SIG-M5 (cell line): ENCODE results near the gene PCOLCE2.

Experiments
- DNase-seq: peaks from one replicate; lab custom pipeline; 2025; lab: John Stamatoyannopoulos, UW

Gene PCOLCE2

GRCh38 chr3:142863930-142864920 lies 24.7 kb downstream of the PCOLCE2 start:
- DNase-seq, result no peak

DNA sequence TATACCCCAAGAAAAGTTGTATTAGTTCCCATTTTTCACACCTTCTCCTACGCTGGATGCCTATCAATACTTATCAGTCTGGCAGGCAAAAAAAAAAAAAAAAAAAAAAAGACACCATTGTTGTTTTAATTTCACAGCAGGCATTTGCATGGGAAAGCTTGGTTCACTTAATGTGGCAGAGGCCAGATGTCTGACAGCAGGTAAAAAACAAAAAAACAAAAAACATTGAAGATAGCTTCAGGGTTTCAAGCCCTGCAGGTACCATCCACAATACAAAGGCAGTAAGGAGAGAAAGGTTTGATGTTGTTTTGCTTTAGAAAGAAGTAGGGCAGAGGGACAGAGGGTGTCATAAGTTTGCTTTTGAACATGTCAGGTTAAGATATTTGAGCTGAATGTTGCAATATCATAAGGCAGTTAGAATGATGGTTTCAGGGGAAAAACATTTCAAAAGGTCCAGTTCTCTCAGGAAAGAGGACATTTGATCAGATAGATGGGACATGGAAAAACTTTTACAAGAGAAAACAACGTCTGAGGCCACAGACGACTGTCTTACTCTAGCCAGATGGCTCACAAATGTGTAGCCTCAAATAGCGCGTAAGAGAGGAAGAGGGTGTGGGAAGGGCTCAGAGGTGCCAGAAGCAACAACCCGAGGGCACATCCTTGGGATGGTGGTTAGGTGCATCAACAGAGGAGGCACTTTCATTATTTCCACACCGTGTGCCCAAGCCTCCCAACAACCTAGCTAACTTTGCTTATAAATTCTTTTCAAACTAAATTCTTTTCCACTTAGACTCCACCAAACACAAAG lies 25.7 kb downstream of the PCOLCE2 start:
- no peak for DNase-seq

DNA sequence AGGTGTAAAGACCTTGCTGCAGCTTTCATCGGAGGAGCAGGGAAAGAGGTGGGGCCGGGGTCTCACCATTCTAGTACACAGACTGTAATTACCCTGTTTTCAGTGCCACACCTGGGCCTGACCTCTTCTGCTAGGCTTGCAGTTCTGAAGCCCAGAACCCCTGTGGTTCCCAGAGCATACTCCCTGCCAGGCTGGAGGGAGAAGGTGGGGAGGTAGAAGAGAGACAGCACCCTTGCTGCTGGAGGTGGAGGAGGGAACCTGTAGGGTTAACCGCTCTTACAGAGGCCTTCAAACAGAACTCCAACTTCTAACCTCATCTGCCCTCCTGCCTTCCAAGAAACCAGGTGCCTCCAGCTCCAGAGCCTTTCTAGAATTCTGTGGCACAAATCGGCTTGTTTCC lies 27.0 kb downstream of the PCOLCE2 start:
- DNase-seq, result no peak

GRCh38 chr3:142858043-142858442 lies 30.8 kb downstream of the PCOLCE2 start:
- DNase-seq, result no peak

GRCh38 chr3:142857056-142857455 lies 31.8 kb downstream of the PCOLCE2 start:
- DNase-seq, result no peak

GRCh38 chr3:142853270-142854168 lies 35.4 kb downstream of the PCOLCE2 start:
- no peak for DNase-seq

DNA sequence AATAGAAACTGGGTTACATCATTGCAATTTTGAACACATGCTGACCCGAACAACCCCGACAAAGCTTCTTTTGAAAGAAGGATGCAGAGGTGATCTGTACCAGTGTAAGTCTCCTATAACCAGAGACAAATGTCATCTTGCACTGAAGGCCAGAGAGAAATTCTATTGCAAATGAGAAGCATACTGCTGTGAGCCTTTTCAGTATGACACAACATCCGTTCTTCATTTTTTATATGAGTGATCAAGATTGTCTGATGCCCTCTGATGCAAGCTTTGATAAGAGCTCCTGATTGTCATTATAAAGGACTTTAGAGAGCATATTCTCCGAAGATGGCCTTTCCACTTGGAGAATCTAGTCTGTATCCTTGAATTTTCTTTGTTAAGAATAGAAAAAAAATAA lies 36.9 kb downstream of the PCOLCE2 start:
- DNase-seq, result no peak

GRCh38 chr3:142850395-142851023 lies 38.4 kb downstream of the PCOLCE2 start:
- peak; percentile 95 for DNase-seq

DNA sequence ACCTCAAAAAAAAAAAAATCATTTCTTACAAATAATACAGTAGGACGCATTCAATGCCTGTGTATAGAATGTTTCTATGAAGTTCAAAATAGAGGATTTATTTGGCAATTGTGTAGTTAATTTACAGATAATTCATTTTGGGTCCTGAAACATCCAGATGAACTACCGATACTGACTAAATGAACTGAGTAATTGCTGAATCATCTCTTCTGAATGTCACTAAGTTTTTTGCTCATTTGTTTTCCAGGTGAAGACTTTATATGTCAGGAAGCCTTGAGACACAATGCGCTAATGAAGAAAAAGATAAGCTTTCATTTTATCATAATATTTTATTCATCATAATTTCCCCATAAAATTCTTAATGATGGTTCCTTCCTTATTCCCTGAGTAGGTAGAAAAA lies 39.7 kb downstream of the PCOLCE2 start:
- no peak for DNase-seq

- no peak for DNase-seq
These were observed 41.9 kb downstream of the PCOLCE2 start for GRCh38 chr3:142846779-142847577.

GRCh38 chr3:142844339-142844977 lies 44.4 kb downstream of the PCOLCE2 start:
- DNase-seq, result peak; percentile 7

DNA sequence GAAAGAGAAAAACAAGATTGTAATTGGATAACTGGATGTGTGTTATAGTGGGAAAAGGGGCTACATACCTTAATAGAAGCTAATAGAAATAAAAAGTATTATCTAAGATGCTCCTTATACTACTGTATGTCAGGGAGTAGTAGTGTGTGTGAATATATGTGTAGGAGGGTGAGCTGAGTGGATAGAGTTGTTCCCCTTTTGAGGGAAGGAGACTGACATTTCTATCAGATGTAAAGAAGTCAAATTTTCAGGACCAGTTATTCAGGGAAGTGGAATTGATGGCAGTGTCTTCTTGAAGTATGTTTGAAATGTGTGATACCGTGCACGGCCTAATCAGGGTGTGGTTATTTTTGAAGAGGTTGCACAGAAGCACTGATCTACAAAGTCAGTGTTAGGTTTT lies 49.1 kb downstream of the PCOLCE2 start:
- no peak for DNase-seq

- no peak for DNase-seq
These were observed 51.4 kb downstream of the PCOLCE2 start for GRCh38 chr3:142837526-142837925.

DNA sequence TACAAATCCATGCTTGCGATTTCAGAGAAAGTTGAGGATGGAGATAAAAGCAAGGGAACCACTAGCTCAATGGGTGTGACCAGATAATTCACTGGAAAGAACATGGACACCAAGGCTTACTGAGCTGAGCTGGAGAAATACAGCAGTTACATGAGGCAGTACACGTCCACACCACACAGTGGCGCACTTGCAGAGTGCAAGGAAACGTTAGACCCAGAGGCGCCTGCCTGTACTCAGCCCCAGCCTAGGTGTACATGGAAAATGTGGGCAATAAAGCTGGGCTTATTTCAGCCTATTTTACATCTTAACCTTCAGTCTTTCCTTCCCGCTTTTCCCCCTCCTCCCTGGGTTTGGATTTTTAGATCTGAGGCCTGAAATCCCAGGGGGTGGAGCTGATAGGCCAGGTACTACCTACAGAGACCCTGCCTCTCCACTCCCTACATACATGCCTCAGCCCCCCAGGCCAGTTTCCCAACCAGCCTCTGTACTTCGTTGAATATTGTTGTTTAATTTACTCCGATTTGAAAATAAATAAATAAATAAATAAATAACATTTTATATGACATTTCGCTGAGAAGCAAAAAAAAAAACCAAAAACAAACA lies 60.1 kb downstream of the PCOLCE2 start:
- peak; percentile 30 for DNase-seq

GRCh38 chr3:142819179-142819578 lies 69.7 kb downstream of the PCOLCE2 start:
- no peak for DNase-seq

DNA sequence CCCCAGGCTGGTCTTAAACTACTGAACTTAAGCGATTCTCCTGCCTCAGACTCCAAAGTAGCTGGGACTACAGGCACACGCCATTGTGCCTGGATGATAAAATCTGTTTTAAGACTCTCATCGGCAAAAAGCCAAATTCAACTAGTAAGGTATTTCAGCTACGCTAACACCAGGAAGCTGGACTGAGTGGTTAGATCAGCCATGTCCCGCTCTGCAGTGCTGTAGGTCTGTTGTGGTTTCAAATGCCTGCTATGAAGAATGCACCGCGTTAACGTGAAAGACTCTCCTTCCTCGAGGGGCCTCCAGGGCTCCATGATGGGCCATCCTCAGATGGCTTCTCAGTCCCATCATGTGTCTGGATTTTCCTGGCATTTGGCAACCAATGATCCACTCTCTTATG lies 70.2 kb downstream of the PCOLCE2 start:
- no peak for DNase-seq

DNA sequence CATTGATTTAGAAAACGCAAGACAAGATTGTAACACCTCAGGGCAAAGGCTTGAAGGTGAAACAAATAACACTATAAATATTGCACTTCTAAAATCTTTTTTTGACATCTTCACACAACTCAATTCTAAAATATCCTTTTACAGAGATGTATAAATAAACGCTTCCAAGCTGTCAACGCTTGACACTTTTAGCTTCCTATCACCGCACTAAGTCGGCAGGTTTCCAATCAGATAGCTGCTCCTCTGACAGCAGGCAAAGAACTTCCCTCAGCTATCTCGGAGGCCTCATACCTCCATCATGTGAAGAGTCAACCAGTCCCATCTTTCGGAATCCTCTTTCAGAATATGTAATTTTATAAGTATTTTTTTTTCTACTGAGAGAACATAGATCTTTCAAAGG lies 71.0 kb downstream of the PCOLCE2 start:
- DNase-seq, result no peak

DNA sequence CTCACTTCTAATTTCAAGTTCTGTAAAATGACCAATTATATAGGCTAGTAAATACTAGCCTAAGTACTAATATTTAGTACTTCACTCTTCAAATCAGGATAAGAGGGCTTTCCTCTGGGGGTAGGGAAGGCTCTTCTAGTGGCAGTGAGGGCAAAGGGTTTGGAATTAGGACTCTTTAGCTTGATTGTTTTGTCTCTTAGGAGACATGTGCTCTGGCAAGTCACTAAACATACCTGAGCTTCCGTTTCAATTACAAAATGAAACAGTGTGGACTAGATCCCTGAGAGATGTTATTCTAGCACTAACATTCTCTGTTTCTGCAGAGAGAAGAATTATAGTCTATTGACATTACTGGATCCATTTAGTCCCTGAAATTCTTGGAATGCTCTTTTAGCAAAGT lies 71.5 kb downstream of the PCOLCE2 start:
- no peak for DNase-seq

DNA sequence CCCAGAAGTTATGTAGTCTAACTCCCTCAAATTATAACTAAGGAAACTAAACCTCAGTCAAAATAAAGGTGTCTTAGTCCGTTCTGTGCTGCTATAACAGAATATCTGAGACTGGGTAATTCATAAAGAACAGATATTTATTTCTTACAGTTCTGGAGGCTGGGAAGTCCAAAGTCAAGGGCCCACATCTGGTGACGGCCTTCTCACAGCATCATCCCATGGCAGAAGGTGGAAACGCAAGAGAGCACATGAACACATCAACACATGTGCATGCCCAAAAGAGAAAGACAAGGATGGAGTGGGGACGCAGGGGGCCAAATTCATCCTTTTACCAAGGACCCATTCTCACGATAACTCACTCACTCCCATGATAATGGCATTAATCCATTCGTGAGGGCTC lies 73.1 kb downstream of the PCOLCE2 start:
- DNase-seq, result no peak

- DNase-seq, result no peak
These were observed 79.6 kb downstream of the PCOLCE2 start for GRCh38 chr3:142809259-142809658.
